OCI-LY7 (cell line): Measurements from ENCODE around the gene UGT2B15.

ENCODE experiments used
- EZH2phosphoT487 ChIP-seq: fragments of 200-600 bp; sonication (generic); IDR thresholded peaks from 2 replicates; pipeline ENCODE4 v1.6.1; 2018; ENCODE audit warnings: low read depth, borderline replicate concordance, mild to moderate bottlenecking, mixed run types, antibody characterized with exemption, low read length, moderate library complexity, mixed read lengths
- TF ChIP-seq, protein P1 (sequence below): fragments of 200-600 bp; sonication (generic); conservative IDR thresholded peaks from 2 replicates; pipeline ENCODE4 v1.5.1; 2014; ENCODE audit warnings: mild to moderate bottlenecking, antibody characterized with exemption, low read length, moderate library complexity, mixed read lengths

DNA sequence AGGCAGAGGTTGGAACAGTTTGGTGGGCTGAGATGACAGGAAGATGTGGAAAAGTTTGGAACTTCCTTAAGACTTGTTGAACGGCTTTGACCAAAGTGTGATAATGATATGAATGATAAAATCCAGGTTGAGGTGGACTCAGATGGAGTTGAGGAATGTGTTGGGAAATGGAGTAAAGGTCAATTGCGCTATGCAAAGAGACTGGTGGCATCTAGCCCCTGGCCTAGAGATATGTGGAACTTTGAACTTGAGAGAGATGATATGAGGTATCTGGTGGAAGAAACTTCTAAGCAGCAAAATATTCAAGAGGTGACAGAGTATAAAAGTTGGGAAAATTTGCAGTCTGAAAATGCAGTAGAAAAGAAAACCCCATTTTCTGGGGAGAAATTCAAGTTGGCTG is 73.0 kb downstream of the UGT2B15 start:
- TF ChIP-seq, protein P1, sequence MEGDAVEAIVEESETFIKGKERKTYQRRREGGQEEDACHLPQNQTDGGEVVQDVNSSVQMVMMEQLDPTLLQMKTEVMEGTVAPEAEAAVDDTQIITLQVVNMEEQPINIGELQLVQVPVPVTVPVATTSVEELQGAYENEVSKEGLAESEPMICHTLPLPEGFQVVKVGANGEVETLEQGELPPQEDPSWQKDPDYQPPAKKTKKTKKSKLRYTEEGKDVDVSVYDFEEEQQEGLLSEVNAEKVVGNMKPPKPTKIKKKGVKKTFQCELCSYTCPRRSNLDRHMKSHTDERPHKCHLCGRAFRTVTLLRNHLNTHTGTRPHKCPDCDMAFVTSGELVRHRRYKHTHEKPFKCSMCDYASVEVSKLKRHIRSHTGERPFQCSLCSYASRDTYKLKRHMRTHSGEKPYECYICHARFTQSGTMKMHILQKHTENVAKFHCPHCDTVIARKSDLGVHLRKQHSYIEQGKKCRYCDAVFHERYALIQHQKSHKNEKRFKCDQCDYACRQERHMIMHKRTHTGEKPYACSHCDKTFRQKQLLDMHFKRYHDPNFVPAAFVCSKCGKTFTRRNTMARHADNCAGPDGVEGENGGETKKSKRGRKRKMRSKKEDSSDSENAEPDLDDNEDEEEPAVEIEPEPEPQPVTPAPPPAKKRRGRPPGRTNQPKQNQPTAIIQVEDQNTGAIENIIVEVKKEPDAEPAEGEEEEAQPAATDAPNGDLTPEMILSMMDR: no peak
- TF ChIP-seq EZH2phosphoT487: no peak
